ENCODE results near the gene SMAP2.

- no peak for TF ChIP-seq ZNF548 (tag by site-specific recombination; IDR thresholded peaks at IDR 0.05)
- peak; percentile 63; the same call in 1 of the 2 replicates for TF ChIP-seq CTCF (tag by site-specific recombination; IDR thresholded peaks at IDR 0.05)
- TF ChIP-seq TCF7L2 (IDR thresholded peaks at IDR 0.05; ENCODE audit: borderline replicate concordance, low read depth, low read length) = no peak
- TF ChIP-seq ZNF658 (tag by site-specific recombination; IDR thresholded peaks at IDR 0.05) = no peak
- TF ChIP-seq MEIS1 (CRISPR knock-in tag; IDR thresholded peaks at IDR 0.05; ENCODE audit: borderline replicate concordance) = no peak
- no peak for TF ChIP-seq REPIN1 (tag by site-specific recombination; IDR thresholded peaks at IDR 0.05; ENCODE audit: low read depth)
- no peak for TF ChIP-seq ZNF140 (tag by site-specific recombination; IDR thresholded peaks at IDR 0.05)
Measured at GRCh38 chr1:40404670-40405462, 31.3 kb downstream of the SMAP2 start.
